Activated gamma-delta T cell (primary cell): ENCODE measurements around the gene EGFR.

Experiments
- DNase-seq: peaks from one replicate; lab custom pipeline; 2025; lab: John Stamatoyannopoulos, UW

Gene EGFR

GRCh38 chr7:55189878-55190436 is 171.1 kb downstream of the EGFR start:
- no peak for DNase-seq

- DNase-seq: no peak
These were observed 171.8 kb downstream of the EGFR start for GRCh38 chr7:55190511-55191160.

GRCh38 chr7:55191161-55191925 is 172.5 kb downstream of the EGFR start:
- no peak for DNase-seq

- DNase-seq: no peak
These were observed 173.3 kb downstream of the EGFR start for GRCh38 chr7:55191926-55192692.

GRCh38 chr7:55192723-55193122 is 173.9 kb downstream of the EGFR start:
- no peak for DNase-seq

- no peak for DNase-seq
These were observed 174.4 kb downstream of the EGFR start for GRCh38 chr7:55193245-55193644.

GRCh38 chr7:55194522-55194921 is 175.7 kb downstream of the EGFR start:
- no peak for DNase-seq

- no peak for DNase-seq
These were observed 180.0 kb downstream of the EGFR start for GRCh38 chr7:55198634-55199392.

- DNase-seq: no peak
These were observed 180.6 kb downstream of the EGFR start for GRCh38 chr7:55199418-55199817.

GRCh38 chr7:55200441-55200840 is 181.6 kb downstream of the EGFR start:
- DNase-seq: no peak

GRCh38 chr7:55202150-55202913 is 183.5 kb downstream of the EGFR start:
- DNase-seq: no peak

GRCh38 chr7:55203300-55203699 is 184.5 kb downstream of the EGFR start:
- no peak for DNase-seq

- no peak for DNase-seq
These were observed 186.5 kb downstream of the EGFR start for GRCh38 chr7:55205124-55205955.

GRCh38 chr7:55206235-55207029 is 187.6 kb downstream of the EGFR start:
- DNase-seq: no peak

GRCh38 chr7:55207436-55208125 is 188.8 kb downstream of the EGFR start:
- DNase-seq: no peak

- DNase-seq: no peak
These were observed 190.5 kb downstream of the EGFR start for GRCh38 chr7:55209366-55209765.

GRCh38 chr7:55210176-55210575 is 191.4 kb downstream of the EGFR start:
- DNase-seq: no peak

GRCh38 chr7:55210716-55211115 is 191.9 kb downstream of the EGFR start:
- no peak for DNase-seq

GRCh38 chr7:55211726-55212125 is 192.9 kb downstream of the EGFR start:
- no peak for DNase-seq
